Endothelial cell of umbilical vein (primary cell): ENCODE data around the gene CIDEA. TPM values are rescaled to one million over a fixed set of nuclear protein-coding genes. Genes with fewer than 3 reads are reported as not detected.

Experiments used
- BruUV-seq: library from RNA; stranded (reverse); fragments of 400-500 nt; replicated peaks from 2 replicates; lab custom pipeline; 2021; lab: Mats Ljungman, UMichigan
- CTCF ChIA-PET: fragments of 300-600, 350-600 bp; sonication (Branson Sonifier 250); formaldehyde crosslinking; loops from one replicate; lab custom pipeline; 2021; ENCODE audit warnings: antibody characterized with exemption, inconsistent platforms; lab: Charles Lee
- POLR2A ChIA-PET: fragments of 300-600, 350-600 bp; sonication (Branson Sonifier 250); formaldehyde crosslinking; loops from one replicate; lab custom pipeline; 2021; ENCODE audit warnings: antibody characterized with exemption, inconsistent platforms; lab: Charles Lee
- DNase-seq: peaks from one replicate; pipeline ENCODE4 v3.0.0-alpha.2; 2011; ENCODE audit warnings: low read depth, low spot score
- FAIRE-seq: peaks from 2 replicates; lab custom pipeline; 2011; peaks lifted over from hg19 to GRCh38; lab: Jason Lieb, UNC
- H2AFZ ChIP-seq: 2 replicates; pipeline ENCODE4 v1.6.0; 2012; ENCODE audit warnings: low read depth, low read length, control low read depth, inconsistent platforms
- H3K27ac ChIP-seq: 2 replicates; pipeline ENCODE4 v1.5.1; 2011; ENCODE audit warnings: low read depth, mild to moderate bottlenecking, control low read depth, low read length, moderate library complexity; ENCODE audit not compliant: insufficient read depth
- H3K27me3 ChIP-seq, 2 experiments: 2 replicates each; pipeline versions ENCODE4 v1.6.0 to v1.6.1; 2011; ENCODE audit warnings: low read length in 2 of 2, mixed read lengths in 1 of 2; ENCODE audit not compliant: control insufficient read depth in 2 of 2, insufficient read depth in 2 of 2
- H3K36me3 ChIP-seq, 2 experiments: 2 replicates in 1 of 2; 3 replicates in 1 of 2; pipeline ENCODE4 v1.5.1; 2011; ENCODE audit warnings: low read length in 2 of 2, mild to moderate bottlenecking in 1 of 2, moderate library complexity in 1 of 2; ENCODE audit not compliant: control insufficient read depth in 2 of 2, insufficient read depth in 2 of 2; ENCODE audit errors: extremely low read depth in 1 of 2
- H3K4me1 ChIP-seq: 3 replicates; pipeline ENCODE4 v1.5.1; 2011; ENCODE audit warnings: mild to moderate bottlenecking, low read length; ENCODE audit not compliant: control insufficient read depth, insufficient read depth; ENCODE audit errors: extremely low read depth
- H3K4me2 ChIP-seq: 2 replicates; pipeline ENCODE4 v1.6.1; 2011; ENCODE audit warnings: low read length, control low read depth, mixed read lengths; ENCODE audit not compliant: insufficient read depth
- H3K4me3 ChIP-seq, 3 experiments: fragments of 200-600 bp in 1 of 3; sonication (generic), shearing (Covaris generic) in 1 of 3; replicated peaks in 1 of 3; 2 replicates each; pipeline ENCODE4 v1.5.1; 2011 to 2016; ENCODE audit warnings: control low read depth in 3 of 3, low read length in 3 of 3, mild to moderate bottlenecking in 2 of 3, inconsistent platforms in 1 of 3, low read depth in 1 of 3, moderate library complexity in 1 of 3; ENCODE audit not compliant: insufficient read depth in 1 of 3
- H3K79me2 ChIP-seq: 2 replicates; pipeline ENCODE4 v1.6.0; 2012; ENCODE audit warnings: low read length, inconsistent platforms; ENCODE audit not compliant: control insufficient read depth, insufficient read depth
- H3K9ac ChIP-seq: replicated peaks from 2 replicates; pipeline ENCODE3; 2011; ENCODE audit warnings: low read length, control low read depth; ENCODE audit not compliant: insufficient read depth; ENCODE audit errors: extremely low read depth
- H3K9me1 ChIP-seq: replicated peaks from 3 replicates; pipeline ENCODE4 v1.6.0; 2011; ENCODE audit warnings: mild to moderate bottlenecking, low read length; ENCODE audit not compliant: control insufficient read depth, insufficient read depth; ENCODE audit errors: extremely low read depth
- H3K9me3 ChIP-seq: replicated peaks from 2 replicates; pipeline ENCODE4 v1.5.1; 2012; ENCODE audit warnings: low read length, inconsistent platforms; ENCODE audit not compliant: control insufficient read depth, insufficient read depth
- H4K20me1 ChIP-seq: replicated peaks from 2 replicates; pipeline ENCODE3; 2011; ENCODE audit warnings: mild to moderate bottlenecking, low read length; ENCODE audit not compliant: control insufficient read depth, insufficient read depth; ENCODE audit errors: extremely low read depth
- EZH2 ChIP-seq: IDR thresholded peaks from 2 replicates; pipeline ENCODE4 v1.6.1; 2012; ENCODE audit warnings: borderline replicate concordance, low read depth, mild to moderate bottlenecking, moderate library complexity, low read length, inconsistent platforms; ENCODE audit not compliant: severe bottlenecking
- FOS ChIP-seq: IDR thresholded peaks from 2 replicates; pipeline ENCODE4 v1.6.1; 2011; ENCODE audit warnings: mild to moderate bottlenecking, low read length, moderate library complexity, borderline replicate concordance; ENCODE audit not compliant: insufficient read depth
- GATA2 ChIP-seq: IDR thresholded peaks from 2 replicates; pipeline ENCODE4 v1.7.0; 2011; ENCODE audit warnings: low read depth, mild to moderate bottlenecking, moderate library complexity, mixed read lengths, low read length; ENCODE audit not compliant: insufficient read length, insufficient read depth
- JUN ChIP-seq: IDR thresholded peaks from 2 replicates; pipeline ENCODE4 v1.6.1; 2011; ENCODE audit warnings: borderline replicate concordance, low read depth; ENCODE audit not compliant: insufficient read length, insufficient read depth
- MYC ChIP-seq: IDR thresholded peaks from one replicate; pipeline ENCODE4 v1.6.1; 2011; ENCODE audit warnings: mild to moderate bottlenecking, low read depth, low read length
- POLR2A ChIP-seq: IDR thresholded peaks from 2 replicates; pipeline ENCODE4 v1.6.1; 2012; ENCODE audit warnings: low read depth, mild to moderate bottlenecking, control low read depth, low read length
- POLR2AphosphoS5 ChIP-seq: IDR thresholded peaks from 2 replicates; pipeline ENCODE4 v1.6.1; 2012; ENCODE audit warnings: low read depth, mild to moderate bottlenecking, control low read depth, low read length, moderate library complexity; ENCODE audit not compliant: insufficient read depth
- dilution Hi-C: fragments of 300-500 bp; cut with MboI; formaldehyde crosslinking; loops from one replicate; pipeline ENCODE4 v1.15.0; 2019; ENCODE audit warnings: low sequenced_read_pairs; ENCODE audit not compliant: extremely low pct_ligation_motif_present
- intact Hi-C: fragments of 100-400 bp; cut with micrococcal nuclease; formaldehyde crosslinking; loops from one replicate; pipeline ENCODE4 v1.10.0; 2022
- polyA plus RNA-seq, 4 experiments: library from polyadenylated mRNA; depleted of rRNA in 3 of 4; stranded (reverse) in 3 of 4; unstranded in 1 of 4; fragments of >200 nt; gene quantifications; 2 replicates each; pipeline versions ENCODE4 v1.2.1 to v1.2.3, GENCODE V29; 2011 to 2012; ENCODE audit warnings: missing spikeins in 1 of 4
- total RNA-seq: library from RNA; stranded (reverse); gene quantifications from 2 replicates; pipeline ENCODE4 v1.2.3, GENCODE V29; 2021
- TF ChIP-seq, protein P1 (sequence below): IDR thresholded peaks from 2 replicates; pipeline ENCODE4 v1.6.1; 2011; ENCODE audit not compliant: insufficient read depth, insufficient read length
- TF ChIP-seq, protein P2 (sequence below), 2 donors: IDR thresholded peaks; 1 replicate in 1 of 2; 2 replicates in 1 of 2; pipeline ENCODE4 v1.5.1; 2011; ENCODE audit warnings: low read length in 2 of 2, mild to moderate bottlenecking in 2 of 2, moderate library complexity in 2 of 2, control low read depth in 1 of 2, inconsistent platforms in 1 of 2, low read depth in 1 of 2; ENCODE audit not compliant: insufficient read depth in 1 of 2; ENCODE audit errors: extremely low read depth in 1 of 2

Gene CIDEA
- total and polyA plus RNA-seq, 2 donors (not counting 3 experiments of a cell fraction or from before 2014, with no cell fraction given), result 0.42 TPM; not detected in 1

DNA sequence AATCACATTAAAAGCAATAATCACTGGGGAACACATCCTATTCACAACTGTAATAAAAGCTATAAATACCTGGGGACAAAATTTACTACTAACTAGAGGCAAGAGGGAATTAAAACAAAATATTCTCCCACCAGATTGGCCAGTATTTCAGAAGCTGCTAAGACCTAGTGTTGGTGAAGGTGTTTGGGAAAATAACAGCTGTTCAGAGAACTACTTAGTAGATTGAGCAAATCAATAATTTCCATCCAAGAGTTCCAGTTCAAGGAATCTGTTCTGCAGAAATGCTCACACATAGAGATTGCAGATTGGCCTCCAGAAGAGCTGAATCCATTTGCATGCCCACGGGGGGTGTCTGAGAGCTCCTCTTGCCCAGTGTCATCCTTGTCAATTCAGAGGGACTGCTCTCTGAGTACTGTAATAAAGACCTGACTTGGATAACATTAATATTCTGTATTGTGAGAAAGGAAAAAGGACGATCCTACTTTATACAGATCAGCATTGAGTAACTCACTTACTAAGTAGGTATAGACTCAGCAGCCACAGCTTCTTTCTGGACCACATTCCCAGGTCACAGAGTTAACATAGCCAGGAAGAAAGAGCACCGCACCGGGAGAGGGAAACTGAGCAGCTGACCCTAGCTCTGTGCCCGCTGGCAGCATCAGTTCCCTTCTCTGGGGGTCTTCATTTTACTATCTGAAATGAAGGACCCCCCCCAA is 59.5 kb downstream of the CIDEA start:
- no peak overlapping the region for H3K9ac ChIP-seq

DNA sequence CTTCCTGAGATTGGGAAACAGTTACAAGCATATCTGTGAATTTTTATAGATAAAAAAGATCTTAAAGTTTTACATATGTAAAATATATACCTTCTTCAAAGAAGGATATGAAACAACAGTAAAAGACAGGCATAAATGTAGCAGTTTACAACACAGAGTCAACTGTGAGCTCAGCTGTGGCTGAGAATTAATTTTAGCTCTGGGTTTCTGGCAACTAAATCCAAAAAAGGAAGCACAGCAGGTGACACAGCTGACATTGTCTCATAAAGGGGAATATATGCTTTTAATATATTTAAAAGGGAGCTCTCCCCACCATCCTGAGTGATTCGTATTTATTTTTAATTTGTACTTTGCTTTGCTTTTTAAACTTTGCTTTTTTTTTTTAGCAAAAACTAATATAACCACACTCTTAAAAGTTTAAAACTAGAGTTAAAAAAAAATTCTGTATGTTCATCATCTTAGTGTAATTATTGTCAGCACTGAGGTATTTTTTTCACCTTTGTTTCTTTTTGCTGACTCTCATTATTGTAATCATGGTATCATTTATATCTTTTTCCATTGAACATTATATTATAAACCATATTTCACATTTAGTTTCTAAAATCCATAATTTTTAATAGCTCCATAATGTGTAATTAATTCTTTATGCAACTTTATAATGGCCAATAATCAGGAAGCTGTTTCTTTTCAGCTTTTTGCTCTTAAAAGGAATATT is 60.6 kb downstream of the CIDEA start:
- Histone ChIP-seq H3K4me3 (no peak overlapping the region), H4K20me1 (peaks cover 10% of the 10 kb centered on the region), H2AFZ (no peak overlapping the region), H3K36me3 (peaks cover 17 to 46% of the 10 kb centered on the region in 2 experiments), H3K79me2 (peaks cover 93% of the 10 kb centered on the region), H3K27me3 (no peaks in the 10 kb centered on the region), H3K9me3 (no peaks in the 10 kb centered on the region), H3K4me2 (peak overlapping the region; percentile 41), H3K27ac (no peak overlapping the region), H3K9me1 (no peaks in the 10 kb centered on the region), H3K4me1 (peaks cover 37% of the 10 kb centered on the region), H3K9ac (no peak overlapping the region)
- intact Hi-C loops, result no loop called here
- DNase-seq, result no peak
- dilution Hi-C loops, result no loop called here
- no TSS peak for BruUV-seq
- TF ChIP-seq EZH2 (no peak), JUN (no peak), POLR2A (no peak), MYC (no peak), FOS (no peak), GATA2 (no peak), POLR2AphosphoS5 (no peak)
- TF ChIP-seq, protein P1, sequence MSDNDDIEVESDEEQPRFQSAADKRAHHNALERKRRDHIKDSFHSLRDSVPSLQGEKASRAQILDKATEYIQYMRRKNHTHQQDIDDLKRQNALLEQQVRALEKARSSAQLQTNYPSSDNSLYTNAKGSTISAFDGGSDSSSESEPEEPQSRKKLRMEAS, result no peak
- TF ChIP-seq, protein P2, sequence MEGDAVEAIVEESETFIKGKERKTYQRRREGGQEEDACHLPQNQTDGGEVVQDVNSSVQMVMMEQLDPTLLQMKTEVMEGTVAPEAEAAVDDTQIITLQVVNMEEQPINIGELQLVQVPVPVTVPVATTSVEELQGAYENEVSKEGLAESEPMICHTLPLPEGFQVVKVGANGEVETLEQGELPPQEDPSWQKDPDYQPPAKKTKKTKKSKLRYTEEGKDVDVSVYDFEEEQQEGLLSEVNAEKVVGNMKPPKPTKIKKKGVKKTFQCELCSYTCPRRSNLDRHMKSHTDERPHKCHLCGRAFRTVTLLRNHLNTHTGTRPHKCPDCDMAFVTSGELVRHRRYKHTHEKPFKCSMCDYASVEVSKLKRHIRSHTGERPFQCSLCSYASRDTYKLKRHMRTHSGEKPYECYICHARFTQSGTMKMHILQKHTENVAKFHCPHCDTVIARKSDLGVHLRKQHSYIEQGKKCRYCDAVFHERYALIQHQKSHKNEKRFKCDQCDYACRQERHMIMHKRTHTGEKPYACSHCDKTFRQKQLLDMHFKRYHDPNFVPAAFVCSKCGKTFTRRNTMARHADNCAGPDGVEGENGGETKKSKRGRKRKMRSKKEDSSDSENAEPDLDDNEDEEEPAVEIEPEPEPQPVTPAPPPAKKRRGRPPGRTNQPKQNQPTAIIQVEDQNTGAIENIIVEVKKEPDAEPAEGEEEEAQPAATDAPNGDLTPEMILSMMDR (IDR thresholded peaks at IDR 0.05; ENCODE audit: extremely low read depth in 1 of 2, insufficient read depth in 1 of 2, low read depth in 1 of 2, low read length in 2 of 2), result no peak
- ChIA-PET POLR2A (interaction anchor here (0.9 to 1.3 kb wide), 3 partner anchors 31 to 62 kb away, joined by 3 to 5 read pairs (median 4); partner anchors contain the start of gene AFG3L2), CTCF (interaction anchor here (1.6 to 4.0 kb wide), 6 partner anchors 13 to 43 kb away, joined by 4 to 45 read pairs (median 8); no protein-coding TSS in a partner anchor)
- no peak for FAIRE-seq

More for the DNA sequence above, 59.5 kb downstream of the CIDEA start:
- peaks cover 96% of the 10 kb centered on the region for H3K79me2 ChIP-seq
- no peak overlapping the region for H2AFZ ChIP-seq
- dilution Hi-C loops, result no loop called here
- no peak for TF ChIP-seq EZH2
- peak; percentile 36 for TF ChIP-seq POLR2A
- TF ChIP-seq POLR2AphosphoS5, result peak; percentile 12
- TF ChIP-seq, protein P1, result no peak
- no peak for DNase-seq
- no TSS peak for BruUV-seq
- no peaks in the 10 kb centered on the region for H3K27me3 ChIP-seq
- H3K27ac ChIP-seq, result no peak overlapping the region
- H3K4me2 ChIP-seq, result peak overlapping the region; percentile 8
- intact Hi-C loops, result no loop called here
- H3K9me1 ChIP-seq, result no peaks in the 10 kb centered on the region
- H4K20me1 ChIP-seq, result peaks cover 8% of the 10 kb centered on the region
- no peak overlapping the region for H3K4me3 ChIP-seq
- H3K9me3 ChIP-seq, result no peaks in the 10 kb centered on the region
- peaks cover 38% of the 10 kb centered on the region for H3K4me1 ChIP-seq
- POLR2A ChIA-PET, result interaction anchor here (0.6 to 1.3 kb wide), 2 partner anchors 24 to 64 kb away, joined by 3 to 4 read pairs; no protein-coding TSS in a partner anchor
- FAIRE-seq, result no peak
- peaks cover 17 to 43% of the 10 kb centered on the region in 2 experiments for H3K36me3 ChIP-seq
- CTCF ChIA-PET, result interaction anchor here (1.2 to 4.0 kb wide), 7 partner anchors 14 to 66 kb away, joined by 4 to 45 read pairs (median 7); no protein-coding TSS in a partner anchor
